HG02870 (cell line): Measurements from ENCODE around the gene AATF.

Experiments
- ATAC-seq: cut with Tn5 transposase; IDR thresholded peaks from one replicate; pipeline ENCODE4 v1.9.1; 2021; ENCODE audit warnings: mild to moderate bottlenecking, moderate library complexity; ENCODE audit not compliant: unreplicated experiment

Gene AATF

GRCh38 chr17:37098910-37099664, 150.3 kb downstream of the AATF start:
- no peak for ATAC-seq

- ATAC-seq, result no peak
Observed at GRCh38 chr17:37100231-37100630, 151.5 kb downstream of the AATF start.

GRCh38 chr17:37101306-37101705, 152.6 kb downstream of the AATF start:
- no peak for ATAC-seq

GRCh38 chr17:37103231-37103630, 154.5 kb downstream of the AATF start:
- ATAC-seq, result no peak

GRCh38 chr17:37106049-37106448, 157.3 kb downstream of the AATF start:
- ATAC-seq, result no peak
